ENCODE data around the gene CCSAP. TPM values are rescaled to one million over a fixed set of nuclear protein-coding genes. Genes with fewer than 3 reads are reported as not detected.
"Not testable (repeated sequence)": the region's sequence is repeated elsewhere in the genome, so short reads cannot be mapped to it uniquely, and the experiment has no call there.

The CCSAP gene
- total RNA-seq, 1 donor from 2014 or later = 8.3 TPM

DNA sequence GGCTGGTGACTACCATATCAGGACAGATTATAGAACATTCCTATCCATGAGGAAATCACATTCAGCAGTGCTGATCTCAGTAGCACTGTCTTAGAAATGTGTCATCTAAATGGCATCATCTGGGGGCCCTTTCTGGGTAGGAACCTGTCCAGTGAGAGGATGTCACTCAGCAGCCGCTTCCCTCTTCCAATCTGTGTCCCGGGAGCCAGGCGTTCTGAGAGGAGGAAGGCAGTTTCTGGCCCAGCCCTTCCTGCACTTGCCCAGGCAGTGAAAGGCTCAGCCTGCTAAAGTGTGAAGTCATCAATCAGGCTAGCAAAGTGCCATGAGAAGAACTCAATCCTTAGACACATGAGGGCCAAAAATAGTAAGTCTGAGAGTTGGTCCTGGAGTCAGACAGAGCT is 46.3 kb downstream of the CCSAP start:
- no peak for DNase-seq (ENCODE audit: low spot score in 2 of 2, unreplicated experiment in 2 of 2)
- TF ChIP-seq, protein P1, sequence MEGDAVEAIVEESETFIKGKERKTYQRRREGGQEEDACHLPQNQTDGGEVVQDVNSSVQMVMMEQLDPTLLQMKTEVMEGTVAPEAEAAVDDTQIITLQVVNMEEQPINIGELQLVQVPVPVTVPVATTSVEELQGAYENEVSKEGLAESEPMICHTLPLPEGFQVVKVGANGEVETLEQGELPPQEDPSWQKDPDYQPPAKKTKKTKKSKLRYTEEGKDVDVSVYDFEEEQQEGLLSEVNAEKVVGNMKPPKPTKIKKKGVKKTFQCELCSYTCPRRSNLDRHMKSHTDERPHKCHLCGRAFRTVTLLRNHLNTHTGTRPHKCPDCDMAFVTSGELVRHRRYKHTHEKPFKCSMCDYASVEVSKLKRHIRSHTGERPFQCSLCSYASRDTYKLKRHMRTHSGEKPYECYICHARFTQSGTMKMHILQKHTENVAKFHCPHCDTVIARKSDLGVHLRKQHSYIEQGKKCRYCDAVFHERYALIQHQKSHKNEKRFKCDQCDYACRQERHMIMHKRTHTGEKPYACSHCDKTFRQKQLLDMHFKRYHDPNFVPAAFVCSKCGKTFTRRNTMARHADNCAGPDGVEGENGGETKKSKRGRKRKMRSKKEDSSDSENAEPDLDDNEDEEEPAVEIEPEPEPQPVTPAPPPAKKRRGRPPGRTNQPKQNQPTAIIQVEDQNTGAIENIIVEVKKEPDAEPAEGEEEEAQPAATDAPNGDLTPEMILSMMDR (IDR thresholded peaks at IDR 0.05; ENCODE audit: unreplicated experiment) = no peak
- Mint-ChIP-seq H3K36me3 (peaks cover 24% of the 10 kb centered on the region), H3K27ac (peak overlapping the region; percentile 7), H3K4me1 (peaks cover 6% of the 10 kb centered on the region), H3K9me3 (no peaks in the 10 kb centered on the region), H3K4me3 (no peak overlapping the region), H3K27me3 (ENCODE audit: low read depth) (no peaks in the 10 kb centered on the region)

DNA sequence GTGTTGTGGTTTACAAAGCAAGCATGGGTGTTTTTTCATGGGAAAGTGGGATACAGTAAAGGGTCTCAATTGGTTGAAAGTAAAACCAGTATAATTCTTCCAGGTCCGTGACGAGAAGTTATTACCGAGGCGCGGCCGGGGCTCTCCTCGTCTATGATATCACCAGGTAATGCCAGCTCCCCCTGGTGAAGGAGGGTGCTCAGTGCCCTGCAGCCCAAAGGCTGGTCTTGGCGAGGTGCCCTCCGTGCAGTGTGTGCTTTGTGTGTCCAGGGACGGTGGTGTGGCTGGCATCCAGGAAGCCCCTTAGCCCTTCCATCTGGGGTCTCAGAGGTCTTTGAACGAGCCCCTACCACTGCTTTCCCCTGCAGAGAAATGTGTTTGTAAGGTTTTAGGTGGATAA is 47.1 kb downstream of the CCSAP start:
- H3K4me3 Mint-ChIP-seq = no peak overlapping the region
- H3K27me3 Mint-ChIP-seq (ENCODE audit: low read depth) = no peaks in the 10 kb centered on the region
- H3K4me1 Mint-ChIP-seq = peaks cover 6% of the 10 kb centered on the region
- DNase-seq (ENCODE audit: low spot score in 2 of 2, unreplicated experiment in 2 of 2) = no peak
- no peak overlapping the region for H3K27ac Mint-ChIP-seq
- no peaks in the 10 kb centered on the region for H3K9me3 Mint-ChIP-seq
- H3K36me3 Mint-ChIP-seq = peaks cover 29% of the 10 kb centered on the region
- TF ChIP-seq, protein P1 (IDR thresholded peaks at IDR 0.05; ENCODE audit: unreplicated experiment) = no peak

DNA sequence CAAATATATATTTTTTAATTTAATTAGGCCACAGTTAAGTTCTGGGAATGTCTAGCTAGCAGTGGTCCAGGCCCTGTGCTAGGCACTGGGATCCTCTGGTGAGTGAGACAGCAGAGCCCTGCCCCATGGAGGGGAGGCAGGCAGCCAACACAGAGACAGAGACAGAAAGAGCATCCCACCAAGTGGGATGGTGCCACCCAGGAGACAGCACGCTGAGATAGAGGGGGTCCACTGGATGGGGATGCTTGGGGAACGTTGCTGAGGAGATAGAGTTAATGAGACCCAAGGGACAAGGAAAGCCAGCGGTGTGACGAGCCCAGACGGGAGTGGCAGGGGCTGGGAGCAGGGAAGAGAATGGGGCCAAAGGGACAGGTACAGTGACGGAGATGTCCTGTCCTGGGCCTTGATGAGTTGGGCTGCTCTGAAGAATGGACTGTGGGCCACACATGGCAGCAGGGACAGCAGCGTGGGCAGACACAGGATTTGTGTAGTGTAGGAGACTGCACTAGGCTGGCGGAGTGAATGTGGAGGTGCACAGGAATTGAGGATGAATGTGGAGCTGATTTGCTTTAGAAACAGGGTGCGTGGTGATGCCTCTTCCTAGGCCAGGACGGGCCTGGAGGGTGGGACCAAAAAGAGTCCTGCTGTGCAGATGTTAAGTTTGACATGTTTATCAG is 49.2 kb downstream of the CCSAP start:
- TF ChIP-seq, protein P1 (IDR thresholded peaks at IDR 0.05; ENCODE audit: unreplicated experiment) = no peak
- H3K9me3 Mint-ChIP-seq = no peaks in the 10 kb centered on the region
- peaks cover 6% of the 10 kb centered on the region for H3K4me1 Mint-ChIP-seq
- H3K27me3 Mint-ChIP-seq (ENCODE audit: low read depth) = no peaks in the 10 kb centered on the region
- H3K36me3 Mint-ChIP-seq = peaks cover 29% of the 10 kb centered on the region
- H3K27ac Mint-ChIP-seq = peak overlapping the region; percentile 1
- no peak overlapping the region for H3K4me3 Mint-ChIP-seq
- DNase-seq (ENCODE audit: low spot score in 2 of 2, unreplicated experiment in 2 of 2) = no peak

DNA sequence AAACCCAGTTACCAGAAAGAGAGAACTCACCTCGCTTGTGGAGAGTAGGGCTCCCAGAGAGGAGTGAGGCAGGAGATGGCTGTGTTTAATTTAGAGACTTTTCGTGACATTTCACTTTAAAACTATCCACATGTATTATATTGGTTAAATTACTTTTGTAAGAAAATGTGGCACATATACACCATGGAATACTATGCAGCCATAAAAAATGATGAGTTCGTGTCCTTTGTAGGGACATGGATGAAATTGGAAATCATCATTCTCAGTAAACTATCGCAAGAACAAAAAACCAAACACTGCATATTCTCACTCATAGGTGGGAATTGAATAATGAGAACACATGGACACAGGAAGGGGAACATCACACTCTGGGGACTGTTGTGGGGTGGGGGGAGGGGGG is 51.2 kb downstream of the CCSAP start:
- H3K27me3 Mint-ChIP-seq (ENCODE audit: low read depth); H3K27ac Mint-ChIP-seq; H3K4me3 Mint-ChIP-seq; H3K9me3 Mint-ChIP-seq; H3K4me1 Mint-ChIP-seq; DNase-seq (ENCODE audit: low spot score in 2 of 2, unreplicated experiment in 2 of 2): not testable (repeated sequence)
- peaks cover 29% of the 10 kb centered on the region for H3K36me3 Mint-ChIP-seq

DNA sequence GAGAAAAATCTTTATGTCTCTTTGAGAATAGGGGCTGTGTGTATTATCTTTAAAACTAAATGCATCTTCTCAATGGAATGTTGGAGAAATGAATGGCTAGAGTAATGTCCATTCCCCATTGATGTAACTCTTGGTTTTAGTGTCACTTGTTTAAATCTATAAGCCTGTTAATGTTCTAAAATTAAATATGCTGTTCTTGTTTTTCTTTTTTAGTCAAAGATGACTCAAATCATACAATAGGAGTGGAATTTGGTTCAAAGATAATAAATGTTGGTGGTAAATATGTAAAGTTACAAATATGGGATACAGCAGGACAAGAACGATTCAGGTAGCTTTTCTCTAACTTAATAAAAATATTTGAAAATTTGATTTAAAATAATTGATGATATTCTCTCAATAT is 54.3 kb downstream of the CCSAP start:
- H3K27me3 Mint-ChIP-seq (ENCODE audit: low read depth) = no peaks in the 10 kb centered on the region
- H3K4me1 Mint-ChIP-seq = peaks cover 5% of the 10 kb centered on the region
- TF ChIP-seq, protein P1 (IDR thresholded peaks at IDR 0.05; ENCODE audit: unreplicated experiment) = no peak
- no peaks in the 10 kb centered on the region for H3K9me3 Mint-ChIP-seq
- H3K4me3 Mint-ChIP-seq = no peak overlapping the region
- peaks cover 23% of the 10 kb centered on the region for H3K36me3 Mint-ChIP-seq
- no peak overlapping the region for H3K27ac Mint-ChIP-seq
- DNase-seq (ENCODE audit: low spot score in 2 of 2, unreplicated experiment in 2 of 2) = no peak

DNA sequence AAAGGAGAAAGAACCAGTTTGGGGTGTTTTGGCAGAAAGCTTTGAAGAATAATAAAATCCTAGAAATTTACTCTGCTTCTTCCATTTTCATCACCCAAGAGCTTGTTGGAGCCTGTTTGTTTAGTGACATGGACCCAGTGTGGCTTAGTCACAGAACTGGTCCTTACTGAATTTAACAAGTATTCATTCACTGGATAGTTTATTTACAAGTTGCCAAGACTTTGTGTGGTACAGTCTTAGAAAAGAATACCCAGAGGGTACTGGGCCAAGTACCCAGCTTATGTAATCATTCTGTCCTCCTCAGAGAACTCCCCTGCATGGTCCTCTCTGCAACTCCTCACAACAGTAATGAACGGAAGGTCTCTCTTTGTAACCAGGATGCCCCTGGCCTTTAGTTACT is 55.6 kb downstream of the CCSAP start:
- DNase-seq (ENCODE audit: low spot score in 2 of 2, unreplicated experiment in 2 of 2) = no peak
- peaks cover 33% of the 10 kb centered on the region for H3K36me3 Mint-ChIP-seq
- peaks cover 5% of the 10 kb centered on the region for H3K4me1 Mint-ChIP-seq
- TF ChIP-seq, protein P1 (IDR thresholded peaks at IDR 0.05; ENCODE audit: unreplicated experiment) = no peak
- peak overlapping the region; percentile 26 for H3K27ac Mint-ChIP-seq
- H3K9me3 Mint-ChIP-seq = peaks cover 9% of the 10 kb centered on the region
- no peak overlapping the region for H3K4me3 Mint-ChIP-seq
- no peaks in the 10 kb centered on the region for H3K27me3 Mint-ChIP-seq (ENCODE audit: low read depth)
